Ishikawa (cell line): Measurements from ENCODE around the gene CHRDL2.

ENCODE experiments used
- EGR1 ChIP-seq: IDR thresholded peaks from 2 replicates; pipeline ENCODE4 v1.6.1; 2012
- NFIC ChIP-seq: IDR thresholded peaks from 2 replicates; pipeline ENCODE4 v1.6.1; 2012
- RAD21 ChIP-seq: IDR thresholded peaks from 2 replicates; pipeline ENCODE4 v1.6.1; 2012; ENCODE audit warnings: low read depth
- TAF1 ChIP-seq: IDR thresholded peaks from 2 replicates; pipeline ENCODE4 v1.6.1; 2012; ENCODE audit warnings: low read depth, mild to moderate bottlenecking

DNA sequence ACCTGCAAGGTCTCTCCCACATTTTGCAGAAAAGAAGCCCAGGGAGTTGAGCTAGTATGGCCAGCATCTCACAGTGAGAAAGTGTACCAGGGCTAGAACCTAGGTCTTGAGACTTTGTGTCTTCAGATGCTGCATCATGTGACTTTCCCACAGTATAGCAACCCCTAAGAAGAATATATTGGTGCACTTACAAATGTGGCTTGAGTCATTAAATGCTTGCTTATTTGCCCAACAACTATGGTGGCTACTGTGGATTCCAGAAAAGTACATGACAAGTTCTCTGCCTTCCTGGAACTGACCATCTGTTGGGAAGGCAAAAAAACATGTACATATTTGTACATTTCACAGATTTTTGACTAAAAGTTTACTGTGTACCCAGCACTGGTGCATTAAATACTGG, 83.8 kb downstream of the CHRDL2 start:
- TF ChIP-seq NFIC (no peak), TAF1 (no peak), RAD21 (no peak), EGR1 (no peak)
